Measurements from ENCODE around the gene HOXB9.

The HOXB9 gene

GRCh38 chr17:48622857-48623256, 3.3 kb downstream of the HOXB9 start:
- no peak for DNase-seq

- no peak for DNase-seq
Observed at GRCh38 chr17:48621410-48622392, 4.5 kb downstream of the HOXB9 start.

GRCh38 chr17:48620461-48621139, 5.6 kb downstream of the HOXB9 start:
- DNase-seq = no peak

- DNase-seq = no peak
Observed at GRCh38 chr17:48619826-48620449, 6.2 kb downstream of the HOXB9 start.

- peak; percentile 53 for DNase-seq
Observed at GRCh38 chr17:48618256-48618896, 7.8 kb downstream of the HOXB9 start.

GRCh38 chr17:48617471-48618255, 8.5 kb downstream of the HOXB9 start:
- DNase-seq = no peak

- DNase-seq = no peak
Observed at GRCh38 chr17:48616717-48617470, 9.3 kb downstream of the HOXB9 start.

- DNase-seq = no peak
Observed at GRCh38 chr17:48615963-48616716, 10.0 kb downstream of the HOXB9 start.

GRCh38 chr17:48615047-48615962, 10.9 kb downstream of the HOXB9 start, which contains the start of gene HOXB8:
TSS of gene HOXB8 (minus strand) at chr17:48615292. CDS start at chr17:48614704, 588 bp downstream.
- no peak for DNase-seq

- DNase-seq = no peak
Observed at GRCh38 chr17:48613862-48614694, 12.1 kb downstream of the HOXB9 start.

GRCh38 chr17:48612854-48613691, 13.1 kb downstream of the HOXB9 start:
- peak; percentile 5 for DNase-seq

GRCh38 chr17:48612456-48612853, 13.7 kb downstream of the HOXB9 start:
- no peak for DNase-seq

- no peak for DNase-seq
Observed at GRCh38 chr17:48611681-48612455, 14.3 kb downstream of the HOXB9 start.

- peak; percentile 10 for DNase-seq
Observed at GRCh38 chr17:48611213-48611612, 14.9 kb downstream of the HOXB9 start.

- DNase-seq = peak; percentile 11
Observed at GRCh38 chr17:48610282-48611211, 15.6 kb downstream of the HOXB9 start, which contains the start of gene HOXB7. TSS of gene HOXB7 (minus strand) at chr17:48611017. CDS start at chr17:48610918, 99 bp downstream.
